AG08396 (cell line): ENCODE results near the gene FZD2.
A peak's percentile ranks its signal among the peaks of the same experiment; 100 is the strongest.
"Not testable (repeated sequence)": the region's sequence is repeated elsewhere in the genome, so short reads cannot be mapped to it uniquely, and the experiment has no call there.

ENCODE experiments used
- DNase-seq: peaks from one replicate; pipeline ENCODE4 v3.0.0; 2012; ENCODE audit warnings: low spot score, mixed read lengths

FZD2 gene

DNA sequence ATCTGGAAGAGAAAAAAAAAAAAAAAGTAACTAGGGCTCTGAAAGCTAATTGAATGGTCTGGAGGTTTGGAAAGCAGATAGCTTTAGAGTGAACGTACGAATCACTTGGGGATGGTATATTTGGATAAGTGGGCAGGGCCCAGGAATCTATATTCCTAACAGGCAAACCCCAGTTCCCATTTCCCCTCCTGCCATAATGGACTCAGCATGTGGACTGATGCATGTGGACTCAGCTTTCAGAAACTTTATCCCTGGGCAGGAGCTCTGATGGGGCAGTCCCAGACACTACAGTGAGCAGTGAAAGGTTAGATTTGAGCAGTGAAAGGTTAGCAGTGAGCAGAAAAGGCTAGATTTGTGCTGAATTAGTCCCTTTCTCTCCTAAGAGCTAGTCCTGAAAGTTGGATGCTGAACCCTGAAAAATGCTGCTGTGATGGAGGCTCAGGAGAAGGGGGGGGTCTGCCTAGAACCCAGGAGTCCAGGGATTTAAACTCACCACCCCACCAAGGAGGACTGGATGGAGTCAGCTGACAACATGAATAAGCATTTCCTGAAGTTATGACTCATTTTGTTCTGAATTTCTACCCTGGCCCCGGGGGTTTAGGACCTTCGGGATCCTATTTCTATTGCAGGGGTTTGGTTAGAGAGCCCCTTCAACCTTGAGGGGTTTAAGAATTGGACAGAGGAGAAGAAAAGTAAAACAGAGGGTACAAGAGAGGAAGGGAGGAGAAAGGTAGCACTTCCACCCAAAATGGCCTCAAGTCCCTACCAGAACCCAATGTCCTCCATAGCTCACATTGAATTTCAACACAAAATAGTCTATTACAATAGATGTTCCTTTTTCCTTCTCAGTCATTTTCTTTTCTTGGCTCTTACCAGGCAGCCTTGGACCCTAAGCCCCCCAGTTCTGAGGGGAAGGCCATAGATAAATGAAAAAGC is 10.3 kb upstream of the FZD2 start:
- no peak for DNase-seq

DNA sequence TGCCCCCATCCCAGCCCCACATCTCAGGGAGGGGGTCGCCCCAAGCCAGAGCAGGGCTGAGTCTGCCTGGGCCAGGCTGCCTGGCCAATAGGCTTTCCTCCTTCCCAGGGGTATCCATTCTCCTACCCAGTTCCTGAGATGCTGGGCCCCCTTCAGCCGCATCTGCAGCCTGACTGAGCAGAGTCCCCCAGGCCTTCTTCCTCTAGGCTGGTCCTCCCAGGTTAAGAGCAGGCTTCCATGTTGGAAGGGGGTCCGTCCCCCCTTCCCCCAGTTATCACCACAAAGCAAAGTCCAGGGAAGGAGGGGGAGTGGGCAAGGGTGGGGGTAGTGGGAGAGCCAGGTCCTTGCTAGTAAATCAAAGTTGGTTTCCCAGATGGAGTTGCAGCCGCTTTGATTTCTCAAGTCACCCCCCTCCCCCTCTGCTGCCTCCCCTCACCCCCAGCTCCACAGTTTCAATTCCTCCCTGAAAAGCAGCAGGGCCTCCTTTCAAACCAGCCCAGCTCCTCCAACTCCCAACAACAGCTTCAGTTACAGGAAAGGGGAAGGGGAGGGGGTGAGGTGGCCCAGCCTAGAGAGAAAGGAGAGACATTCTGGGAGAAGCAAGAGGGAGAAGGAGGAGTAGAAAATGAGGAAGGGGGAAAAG is 9.5 kb upstream of the FZD2 start:
- DNase-seq, result no peak

GRCh38 chr17:44548376-44549230 is 8.7 kb upstream of the FZD2 start:
- DNase-seq, result no peak

DNA sequence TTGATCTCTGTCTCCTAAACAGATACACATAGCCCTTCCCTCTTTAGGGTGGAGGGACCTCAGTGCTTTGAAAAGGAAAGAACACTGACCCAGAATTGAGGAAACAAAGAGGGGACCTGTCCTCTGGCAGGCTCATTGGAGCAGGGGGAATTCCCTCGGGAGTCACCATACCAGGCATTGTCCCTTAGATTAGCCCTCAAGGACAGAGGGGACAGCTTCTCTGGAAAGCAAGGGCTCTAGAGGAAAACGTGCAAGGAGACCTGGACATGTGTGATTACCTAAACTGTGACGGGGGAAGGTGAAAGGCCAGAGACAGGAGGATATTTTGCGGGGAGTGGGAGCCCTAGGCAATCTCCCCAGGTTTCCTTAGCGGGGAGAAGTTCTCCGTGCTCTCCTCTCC is 7.6 kb upstream of the FZD2 start:
- DNase-seq, result no peak

GRCh38 chr17:44552361-44552760 is 4.9 kb upstream of the FZD2 start:
- DNase-seq, result no peak

DNA sequence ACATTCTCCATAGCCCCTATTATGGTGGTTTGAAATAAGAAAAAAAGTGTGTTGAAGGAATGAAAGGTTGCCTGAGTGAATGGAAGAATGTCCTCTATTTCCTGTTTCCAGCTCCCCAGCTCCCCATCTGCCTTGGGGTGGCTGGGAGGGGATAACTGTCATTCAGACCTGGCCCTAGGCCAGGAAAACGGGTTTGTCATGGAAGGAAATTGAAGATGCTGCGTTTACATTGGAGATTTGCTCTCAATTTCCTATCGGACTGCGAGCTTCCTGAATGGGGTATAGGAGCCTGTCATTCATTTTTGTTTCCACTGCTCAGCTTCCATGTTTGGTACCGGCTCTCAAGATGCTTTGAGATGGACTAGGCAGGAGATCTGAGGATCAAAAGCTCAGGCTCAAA is 2.2 kb upstream of the FZD2 start:
- DNase-seq, result no peak

- DNase-seq, result peak; percentile 60
Observed at GRCh38 chr17:44556166-44556831, 985 bp upstream of the FZD2 start.

- peak; percentile 58 for DNase-seq
Observed at GRCh38 chr17:44557651-44558285, 484 bp downstream of the FZD2 start.

DNA sequence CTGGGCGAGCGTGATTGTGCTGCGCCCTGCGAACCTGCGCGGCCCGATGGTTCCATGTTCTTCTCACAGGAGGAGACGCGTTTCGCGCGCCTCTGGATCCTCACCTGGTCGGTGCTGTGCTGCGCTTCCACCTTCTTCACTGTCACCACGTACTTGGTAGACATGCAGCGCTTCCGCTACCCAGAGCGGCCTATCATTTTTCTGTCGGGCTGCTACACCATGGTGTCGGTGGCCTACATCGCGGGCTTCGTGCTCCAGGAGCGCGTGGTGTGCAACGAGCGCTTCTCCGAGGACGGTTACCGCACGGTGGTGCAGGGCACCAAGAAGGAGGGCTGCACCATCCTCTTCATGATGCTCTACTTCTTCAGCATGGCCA is 1.0 kb downstream of the FZD2 start:
- DNase-seq, result no peak

- DNase-seq, result no peak
Observed at GRCh38 chr17:44558710-44559633, 1.7 kb downstream of the FZD2 start.

DNA sequence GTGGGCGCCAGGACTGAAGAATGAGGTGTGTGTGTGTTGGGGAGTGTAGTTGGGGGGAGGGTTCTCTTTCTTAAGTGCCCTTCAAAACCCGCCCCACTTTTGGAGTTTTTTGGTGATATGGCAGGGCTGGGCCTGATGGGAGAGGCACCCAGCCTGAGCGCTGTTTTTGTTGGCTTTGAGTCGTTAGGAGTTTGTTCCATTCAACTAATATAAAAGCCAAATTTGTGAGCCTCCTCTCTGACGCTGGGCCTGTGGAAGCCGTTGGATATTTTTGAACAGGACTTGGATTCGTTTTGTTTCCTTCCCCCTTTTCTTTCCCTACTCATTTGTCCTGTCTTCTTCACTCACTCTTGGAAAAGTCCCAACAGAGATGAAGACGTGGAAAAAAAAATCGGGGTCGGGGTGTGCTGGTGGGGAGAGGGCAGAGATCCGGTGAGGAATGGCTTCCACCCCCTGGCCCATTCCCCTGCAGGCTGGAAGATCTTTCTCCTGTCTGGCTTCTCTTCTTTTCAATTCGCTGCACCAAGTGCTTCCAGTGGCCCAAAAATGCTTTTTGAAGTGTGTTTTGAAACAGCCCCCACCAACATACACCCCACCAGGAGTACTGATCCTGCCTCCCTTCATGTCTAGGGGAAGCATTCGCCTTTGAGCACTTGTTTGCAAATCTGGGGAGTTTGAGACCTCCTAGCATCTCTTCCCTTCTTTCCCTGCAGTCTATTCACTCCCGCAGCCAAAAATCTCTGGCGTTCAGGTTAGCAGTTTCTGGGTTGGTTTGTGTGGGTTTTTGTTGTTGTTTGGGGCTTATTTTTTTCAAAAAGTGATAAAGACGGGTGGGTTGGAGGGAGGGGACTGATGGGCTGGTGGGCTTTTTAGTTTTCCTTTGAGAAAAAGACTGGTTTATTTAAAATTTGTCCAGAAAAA is 2.6 kb downstream of the FZD2 start:
- peak; percentile 26 for DNase-seq

- no peak for DNase-seq
Observed at GRCh38 chr17:44561237-44561623, 3.9 kb downstream of the FZD2 start.

DNA sequence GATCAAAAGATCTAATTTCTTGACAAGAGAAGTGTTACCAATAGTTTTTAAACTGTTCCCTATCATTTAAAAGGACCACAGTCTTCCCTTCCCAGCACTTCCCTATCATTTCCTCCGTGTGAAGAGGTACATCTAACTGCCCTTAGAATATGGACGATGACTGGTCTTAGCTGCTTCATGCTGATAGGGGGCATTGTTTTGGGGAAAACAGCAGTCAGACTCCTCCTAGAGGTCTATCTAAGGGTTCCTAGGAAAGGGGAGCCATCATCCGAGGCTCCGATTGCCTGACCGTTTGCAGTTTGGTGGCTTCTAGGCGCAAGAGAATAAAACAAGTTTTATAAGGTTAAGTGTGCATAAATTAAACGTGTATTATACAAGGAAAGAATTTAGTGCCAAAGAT is 7.1 kb downstream of the FZD2 start:
- DNase-seq, result no peak

DNA sequence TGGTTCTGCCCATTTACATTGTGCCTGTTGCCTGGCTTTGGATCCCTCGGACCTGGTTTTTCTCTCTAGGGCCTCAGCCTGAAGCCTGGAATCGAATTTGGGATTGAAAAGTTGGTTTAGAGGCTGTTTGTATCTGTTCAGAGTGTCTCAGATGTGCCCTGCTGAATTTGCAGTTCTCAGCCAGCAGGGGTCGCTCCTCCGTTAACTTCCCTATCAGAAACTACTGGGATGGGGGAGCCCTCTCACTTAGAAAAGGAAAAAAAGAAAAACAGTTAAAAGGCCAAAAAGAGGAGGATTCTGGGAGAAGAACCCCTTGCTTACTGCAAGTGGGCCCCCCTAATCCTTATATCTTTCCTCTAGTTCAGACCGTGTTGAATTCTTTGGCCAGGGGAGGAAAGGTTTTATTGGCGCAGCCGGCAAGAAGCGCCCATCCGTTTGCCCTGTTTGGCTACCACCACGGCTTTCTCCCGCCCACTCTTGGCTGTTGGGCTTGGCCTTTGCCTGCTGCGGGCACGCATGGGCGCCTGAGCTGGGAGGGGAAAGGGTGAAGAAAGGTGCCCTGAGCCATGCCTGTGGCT is 8.7 kb downstream of the FZD2 start:
- no peak for DNase-seq

DNA sequence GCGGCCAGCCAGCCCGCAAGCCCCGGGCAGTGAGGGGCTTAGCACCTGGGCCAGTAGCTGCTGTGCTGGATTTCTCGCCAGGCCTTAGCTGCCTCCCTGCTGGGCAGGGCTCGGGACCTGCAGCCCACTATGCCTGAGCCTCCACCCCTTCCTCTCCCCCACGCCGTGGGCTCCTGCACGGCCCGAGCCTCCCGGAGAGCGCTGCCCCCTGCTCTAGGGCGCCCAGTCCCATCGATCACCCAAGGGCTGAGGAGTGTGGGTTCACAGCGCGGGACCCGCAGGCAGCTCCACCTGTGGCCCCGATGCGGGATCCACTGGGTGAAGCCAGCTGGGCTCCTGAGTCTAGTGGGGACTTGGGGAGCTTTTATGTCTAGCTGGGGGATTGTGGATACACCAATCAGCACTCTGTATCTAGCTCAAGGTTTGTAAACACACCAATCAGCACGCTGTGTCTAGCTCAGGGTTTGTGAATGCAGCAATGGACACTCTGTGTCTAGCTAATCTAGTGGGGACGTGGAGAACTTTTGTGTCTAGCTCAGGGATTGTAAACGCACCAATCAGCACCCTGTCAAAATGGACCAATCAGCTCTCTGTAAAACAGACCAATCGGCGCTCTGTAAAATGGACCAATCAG is 11.1 kb downstream of the FZD2 start:
- DNase-seq, result not testable (repeated sequence)

- DNase-seq, result no peak
Observed at GRCh38 chr17:44568945-44569858, 11.9 kb downstream of the FZD2 start.

- no peak for DNase-seq
Observed at GRCh38 chr17:44572801-44573200, 15.5 kb downstream of the FZD2 start.
